ENCODE data around the gene RNU11.
"Not testable (repeated sequence)": the region's sequence is repeated elsewhere in the genome, so short reads cannot be mapped to it uniquely, and the experiment has no call there.

RNU11 gene

GRCh38 chr1:28648474-28649198 is at the start of gene RNU11:
RNU11 (plus strand) TSS chr1:28648600.
- peak; percentile 72 to 76 for DNase-seq (ENCODE audit: low read depth in 1 of 2, low spot score in 1 of 2)

- DNase-seq (ENCODE audit: low read depth in 1 of 2, low spot score in 1 of 2): no peak
Measured at GRCh38 chr1:28601696-28602095, 46.7 kb upstream of the RNU11 start.

GRCh38 chr1:28602536-28603439 is 45.6 kb upstream of the RNU11 start:
- DNase-seq (ENCODE audit: low read depth in 1 of 2, low spot score in 1 of 2): no peak

- DNase-seq (ENCODE audit: low read depth in 1 of 2, low spot score in 1 of 2): no peak
Measured at GRCh38 chr1:28604411-28604810, 44.0 kb upstream of the RNU11 start.

GRCh38 chr1:28604962-28605361 is 43.4 kb upstream of the RNU11 start:
- no peak for DNase-seq (ENCODE audit: low read depth in 1 of 2, low spot score in 1 of 2)

- DNase-seq (ENCODE audit: low read depth in 1 of 2, low spot score in 1 of 2): no peak
Measured at GRCh38 chr1:28606771-28607170, 41.6 kb upstream of the RNU11 start.

GRCh38 chr1:28613175-28613574 is 35.2 kb upstream of the RNU11 start:
- no peak for DNase-seq (ENCODE audit: low read depth in 1 of 2, low spot score in 1 of 2)

- no peak for DNase-seq (ENCODE audit: low read depth in 1 of 2, low spot score in 1 of 2)
Measured at GRCh38 chr1:28631713-28632112, 16.7 kb upstream of the RNU11 start.

GRCh38 chr1:28632560-28632959 is 15.8 kb upstream of the RNU11 start:
- no peak for DNase-seq (ENCODE audit: low read depth in 1 of 2, low spot score in 1 of 2)

GRCh38 chr1:28640766-28641165 is 7.6 kb upstream of the RNU11 start:
- DNase-seq (ENCODE audit: low read depth in 1 of 2, low spot score in 1 of 2): no peak

- no peak for DNase-seq (ENCODE audit: low read depth in 1 of 2, low spot score in 1 of 2)
Measured at GRCh38 chr1:28642056-28642846, 6.1 kb upstream of the RNU11 start.

GRCh38 chr1:28642847-28643635 is 5.4 kb upstream of the RNU11 start, which contains the start of gene TAF12:
TAF12 (minus strand) TSS chr1:28643067; CDS start chr1:28622081, 20,986 bp downstream.
- DNase-seq (ENCODE audit: low read depth in 1 of 2, low spot score in 1 of 2): peak; percentile 87 to 93

GRCh38 chr1:28644494-28644893 is 3.9 kb upstream of the RNU11 start:
- DNase-seq (ENCODE audit: low read depth in 1 of 2, low spot score in 1 of 2): no peak

- DNase-seq (ENCODE audit: low read depth in 1 of 2, low spot score in 1 of 2): not testable (repeated sequence)
Measured at GRCh38 chr1:28645406-28645805, 3.0 kb upstream of the RNU11 start.

GRCh38 chr1:28646040-28646439 is 2.4 kb upstream of the RNU11 start:
- DNase-seq (ENCODE audit: low read depth in 1 of 2, low spot score in 1 of 2): no peak

GRCh38 chr1:28648008-28648473 is 359 bp upstream of the RNU11 start:
- peak; percentile 73 to 76 for DNase-seq (ENCODE audit: low read depth in 1 of 2, low spot score in 1 of 2)

GRCh38 chr1:28653063-28653462 is 4.7 kb downstream of the RNU11 start:
- DNase-seq (ENCODE audit: low read depth in 1 of 2, low spot score in 1 of 2): not testable (repeated sequence)

GRCh38 chr1:28653870-28654269 is 5.5 kb downstream of the RNU11 start:
- not testable (repeated sequence) for DNase-seq (ENCODE audit: low read depth in 1 of 2, low spot score in 1 of 2)

- DNase-seq (ENCODE audit: low read depth in 1 of 2, low spot score in 1 of 2): not testable (repeated sequence)
Measured at GRCh38 chr1:28655448-28656311, 7.3 kb downstream of the RNU11 start.

All from stimulated activated CD4-positive, alpha-beta T cell treated with anti-CD3 and anti-CD28 coated beads, Interleukin-15, amount 100 ng/mL, for 1 hour (primary cell).